Activated naive CD8-positive, alpha-beta T cell (primary cell): ENCODE results near the gene PMS2.
"Not testable (repeated sequence)": the region's sequence is repeated elsewhere in the genome, so short reads cannot be mapped to it uniquely, and the experiment has no call there.

Experiments
- H3K27ac Mint-ChIP-seq: one replicate; pipeline ENCODE4 v1.8.0; 2021; ENCODE audit warnings: mixed read lengths
- H3K27me3 Mint-ChIP-seq: one replicate; pipeline ENCODE4 v1.8.0; 2021; ENCODE audit warnings: mixed read lengths
- H3K36me3 Mint-ChIP-seq: one replicate; pipeline ENCODE4 v1.8.0; 2021; ENCODE audit warnings: mixed read lengths
- H3K4me1 Mint-ChIP-seq: one replicate; pipeline ENCODE4 v1.8.0; 2021; ENCODE audit warnings: low read depth, mixed read lengths
- H3K4me3 Mint-ChIP-seq: one replicate; pipeline ENCODE4 v1.8.0; 2021; ENCODE audit warnings: mild to moderate bottlenecking, mixed read lengths
- H3K9me3 Mint-ChIP-seq: one replicate; pipeline ENCODE4 v1.8.0; 2021; ENCODE audit warnings: low read depth, mixed read lengths

PMS2 gene, protein sequence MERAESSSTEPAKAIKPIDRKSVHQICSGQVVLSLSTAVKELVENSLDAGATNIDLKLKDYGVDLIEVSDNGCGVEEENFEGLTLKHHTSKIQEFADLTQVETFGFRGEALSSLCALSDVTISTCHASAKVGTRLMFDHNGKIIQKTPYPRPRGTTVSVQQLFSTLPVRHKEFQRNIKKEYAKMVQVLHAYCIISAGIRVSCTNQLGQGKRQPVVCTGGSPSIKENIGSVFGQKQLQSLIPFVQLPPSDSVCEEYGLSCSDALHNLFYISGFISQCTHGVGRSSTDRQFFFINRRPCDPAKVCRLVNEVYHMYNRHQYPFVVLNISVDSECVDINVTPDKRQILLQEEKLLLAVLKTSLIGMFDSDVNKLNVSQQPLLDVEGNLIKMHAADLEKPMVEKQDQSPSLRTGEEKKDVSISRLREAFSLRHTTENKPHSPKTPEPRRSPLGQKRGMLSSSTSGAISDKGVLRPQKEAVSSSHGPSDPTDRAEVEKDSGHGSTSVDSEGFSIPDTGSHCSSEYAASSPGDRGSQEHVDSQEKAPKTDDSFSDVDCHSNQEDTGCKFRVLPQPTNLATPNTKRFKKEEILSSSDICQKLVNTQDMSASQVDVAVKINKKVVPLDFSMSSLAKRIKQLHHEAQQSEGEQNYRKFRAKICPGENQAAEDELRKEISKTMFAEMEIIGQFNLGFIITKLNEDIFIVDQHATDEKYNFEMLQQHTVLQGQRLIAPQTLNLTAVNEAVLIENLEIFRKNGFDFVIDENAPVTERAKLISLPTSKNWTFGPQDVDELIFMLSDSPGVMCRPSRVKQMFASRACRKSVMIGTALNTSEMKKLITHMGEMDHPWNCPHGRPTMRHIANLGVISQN

GRCh38 chr7:6008668-6009611 is at the start of gene PMS2, which contains the start of gene AIMP2:
TSS of gene PMS2 (minus strand) at chr7:6009049. CDS start at chr7:6009019, 30 bp downstream.
TSS of gene AIMP2 (plus strand) at chr7:6009272. CDS start at chr7:6009364, 92 bp downstream.
- peak within 1 kb of the TSS; percentile 95 for H3K27ac Mint-ChIP-seq
- H3K4me3 Mint-ChIP-seq: peak within 1 kb of the TSS; percentile 93
- H3K9me3 Mint-ChIP-seq: no peaks in the 10 kb centered on the region
- H3K36me3 Mint-ChIP-seq: peaks cover 4% of the 10 kb centered on the region
- H3K4me1 Mint-ChIP-seq: peaks cover 40% of the 10 kb centered on the region
- H3K27me3 Mint-ChIP-seq: no peaks in the 10 kb centered on the region

GRCh38 chr7:6057316-6058129 is 48.7 kb upstream of the PMS2 start:
- Mint-ChIP-seq H3K36me3 (no peaks in the 10 kb centered on the region), H3K9me3 (no peaks in the 10 kb centered on the region), H3K4me1 (peaks cover 24% of the 10 kb centered on the region), H3K27me3 (no peaks in the 10 kb centered on the region), H3K4me3 (peak overlapping the region; percentile 99), H3K27ac (peak overlapping the region; percentile 99)

DNA sequence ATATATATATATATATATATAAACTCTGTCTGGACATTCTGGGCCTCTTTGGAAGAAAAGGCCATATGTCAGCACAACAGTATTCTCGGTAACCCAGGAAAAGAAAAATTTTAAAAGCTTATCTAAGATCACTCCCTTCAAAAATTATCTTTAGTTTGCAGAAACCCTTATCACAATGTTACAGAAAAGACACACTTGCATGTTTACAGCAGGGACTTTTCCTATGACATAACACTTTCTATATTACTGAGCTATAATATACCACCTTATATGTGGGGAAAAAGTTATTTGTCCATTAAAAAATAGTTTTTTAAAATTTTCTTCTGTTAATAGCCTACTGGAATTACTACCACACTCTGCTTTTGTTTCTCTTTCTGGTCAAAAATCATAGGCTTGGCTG is 47.8 kb upstream of the PMS2 start:
- Mint-ChIP-seq H3K4me3 (no peak overlapping the region), H3K27me3 (no peaks in the 10 kb centered on the region), H3K27ac (no peak overlapping the region), H3K36me3 (no peaks in the 10 kb centered on the region), H3K4me1 (peaks cover 24% of the 10 kb centered on the region), H3K9me3 (no peaks in the 10 kb centered on the region)

DNA sequence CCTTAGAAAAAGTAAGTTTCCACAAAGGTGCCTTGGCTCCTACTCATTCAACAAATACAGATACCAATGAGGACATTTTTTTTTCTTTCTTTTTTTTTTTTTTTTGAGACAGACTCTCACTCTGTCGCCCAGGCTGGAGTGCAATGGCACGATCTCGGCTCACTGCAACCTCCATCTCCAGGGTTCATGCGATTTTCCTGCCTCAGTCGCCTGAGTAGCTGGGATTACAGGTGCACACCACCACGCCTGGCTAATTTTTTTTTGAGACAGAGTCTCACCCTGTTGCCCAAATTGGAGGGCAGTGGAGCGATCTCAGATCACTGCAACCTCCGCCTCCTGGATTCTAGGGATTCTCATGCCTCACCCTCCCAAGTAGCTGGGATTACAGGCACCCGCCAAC is 42.3 kb upstream of the PMS2 start:
- not testable (repeated sequence) for H3K27ac Mint-ChIP-seq, H3K9me3 Mint-ChIP-seq, H3K27me3 Mint-ChIP-seq, H3K4me3 Mint-ChIP-seq, H3K36me3 Mint-ChIP-seq, H3K4me1 Mint-ChIP-seq

- no peaks in the 10 kb centered on the region for H3K36me3 Mint-ChIP-seq
- H3K4me3 Mint-ChIP-seq: no peak overlapping the region
- no peak overlapping the region for H3K27ac Mint-ChIP-seq
- H3K27me3 Mint-ChIP-seq: no peaks in the 10 kb centered on the region
- H3K4me1 Mint-ChIP-seq: peaks cover 2% of the 10 kb centered on the region
- no peaks in the 10 kb centered on the region for H3K9me3 Mint-ChIP-seq
Measured at GRCh38 chr7:6049780-6050179, 40.9 kb upstream of the PMS2 start.

GRCh38 chr7:6035686-6036085 is 26.8 kb upstream of the PMS2 start:
- Mint-ChIP-seq H3K9me3 (no peaks in the 10 kb centered on the region), H3K27me3 (no peaks in the 10 kb centered on the region), H3K4me3 (no peak overlapping the region), H3K27ac (no peak overlapping the region), H3K36me3 (peaks cover 2% of the 10 kb centered on the region), H3K4me1 (peaks cover 3% of the 10 kb centered on the region)

GRCh38 chr7:6035165-6035564 is 26.3 kb upstream of the PMS2 start:
- Mint-ChIP-seq H3K36me3 (peaks cover 2% of the 10 kb centered on the region), H3K27me3 (no peaks in the 10 kb centered on the region), H3K4me3 (no peak overlapping the region), H3K4me1 (peaks cover 3% of the 10 kb centered on the region), H3K9me3 (no peaks in the 10 kb centered on the region), H3K27ac (no peak overlapping the region)

DNA sequence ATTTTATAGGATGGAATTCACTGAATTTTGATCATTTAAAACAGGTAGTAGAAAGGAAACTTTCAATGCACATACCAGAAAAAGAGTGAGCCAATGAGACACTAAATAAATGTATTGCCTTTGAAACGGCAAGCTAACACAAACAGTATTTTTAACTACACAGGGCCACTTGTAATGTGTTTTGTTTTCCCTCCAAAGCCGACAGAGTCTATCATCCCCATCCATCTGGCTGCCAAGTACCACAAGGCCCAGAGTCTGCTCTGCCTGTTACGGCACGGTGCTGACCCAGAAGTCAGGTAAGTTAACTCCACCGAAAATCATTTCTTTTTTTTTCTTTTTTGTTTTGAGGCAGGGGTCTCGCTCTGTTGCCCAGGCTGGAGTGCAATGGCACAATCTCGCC is 23.8 kb upstream of the PMS2 start:
- Mint-ChIP-seq H3K27ac (no peak overlapping the region), H3K27me3 (no peaks in the 10 kb centered on the region), H3K4me3 (no peak overlapping the region), H3K36me3 (peaks cover 2% of the 10 kb centered on the region), H3K9me3 (no peaks in the 10 kb centered on the region), H3K4me1 (peaks cover 5% of the 10 kb centered on the region)

- no peaks in the 10 kb centered on the region for H3K27me3 Mint-ChIP-seq
Measured at GRCh38 chr7:6032167-6032566, 23.3 kb upstream of the PMS2 start.

GRCh38 chr7:6031567-6031966 is 22.7 kb upstream of the PMS2 start:
- H3K4me1 Mint-ChIP-seq: peaks cover 15% of the 10 kb centered on the region
- peaks cover 2% of the 10 kb centered on the region for H3K36me3 Mint-ChIP-seq
- no peaks in the 10 kb centered on the region for H3K9me3 Mint-ChIP-seq
- H3K4me3 Mint-ChIP-seq: no peak overlapping the region
- peak overlapping the region; percentile 41 for H3K27ac Mint-ChIP-seq
- H3K27me3 Mint-ChIP-seq: no peaks in the 10 kb centered on the region

More at GRCh38 chr7:6032167-6032566, 23.3 kb upstream of the PMS2 start:
- H3K36me3 Mint-ChIP-seq: peaks cover 2% of the 10 kb centered on the region
- no peaks in the 10 kb centered on the region for H3K9me3 Mint-ChIP-seq
- no peak overlapping the region for H3K27ac Mint-ChIP-seq
- peaks cover 9% of the 10 kb centered on the region for H3K4me1 Mint-ChIP-seq
- no peak overlapping the region for H3K4me3 Mint-ChIP-seq

DNA sequence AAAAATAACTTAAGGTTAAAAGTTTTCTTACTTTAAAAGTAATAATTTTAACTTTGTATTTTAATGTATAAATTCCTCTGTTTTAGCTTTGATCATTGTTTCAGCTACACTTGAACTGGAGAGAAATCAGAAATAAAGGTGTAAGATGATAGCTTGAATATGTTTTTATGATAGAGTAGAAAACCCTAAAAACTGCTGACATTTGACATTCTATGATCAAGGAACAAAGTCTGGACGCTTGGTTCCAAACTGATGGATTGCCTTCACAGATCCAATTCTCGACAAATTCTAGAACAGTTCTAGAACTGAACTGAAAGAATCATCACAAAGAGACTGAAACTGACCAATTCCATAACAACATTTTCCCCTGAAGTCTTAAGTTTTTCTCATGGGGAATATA is 22.1 kb upstream of the PMS2 start, which contains the start of gene ANKRD61:
Gene ANKRD61 (plus strand): TSS at position 389 of the 400 bp plus-strand sequence. CDS start 0 bp downstream, at position 389.
- peaks cover 2% of the 10 kb centered on the region for H3K36me3 Mint-ChIP-seq
- H3K27me3 Mint-ChIP-seq: no peaks in the 10 kb centered on the region
- no peaks in the 10 kb centered on the region for H3K9me3 Mint-ChIP-seq
- H3K4me1 Mint-ChIP-seq: peaks cover 20% of the 10 kb centered on the region
- no peak within 1 kb of the TSS for H3K4me3 Mint-ChIP-seq
- peak within 1 kb of the TSS; percentile 41 for H3K27ac Mint-ChIP-seq

DNA sequence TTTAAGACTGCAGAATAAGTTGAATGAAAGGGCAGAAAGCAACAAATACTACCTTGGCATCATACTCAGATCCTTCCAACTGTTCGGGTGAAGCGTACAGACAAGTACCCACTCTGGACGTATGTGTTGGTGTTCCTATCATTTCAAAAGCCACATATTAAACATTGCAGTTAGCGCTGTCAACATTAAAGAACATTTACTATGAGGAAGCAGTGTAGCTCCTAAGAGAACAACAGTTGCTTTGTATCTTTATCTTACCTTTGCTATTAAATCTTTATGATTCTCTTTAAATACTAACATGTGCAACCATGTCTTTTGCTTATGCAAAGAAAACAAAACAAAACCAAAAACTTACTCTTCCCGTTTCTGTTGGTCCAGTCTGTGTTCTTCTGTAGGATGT is 19.7 kb upstream of the PMS2 start:
- H3K4me3 Mint-ChIP-seq: no peak overlapping the region
- H3K4me1 Mint-ChIP-seq: peaks cover 24% of the 10 kb centered on the region
- peaks cover 5% of the 10 kb centered on the region for H3K36me3 Mint-ChIP-seq
- H3K27ac Mint-ChIP-seq: no peak overlapping the region
- no peaks in the 10 kb centered on the region for H3K9me3 Mint-ChIP-seq
- H3K27me3 Mint-ChIP-seq: no peaks in the 10 kb centered on the region

GRCh38 chr7:6027806-6028365 is 19.0 kb upstream of the PMS2 start:
- Mint-ChIP-seq H3K27ac (peak overlapping the region; percentile 50), H3K36me3 (peaks cover 5% of the 10 kb centered on the region), H3K4me3 (no peak overlapping the region), H3K27me3 (no peaks in the 10 kb centered on the region), H3K9me3 (no peaks in the 10 kb centered on the region), H3K4me1 (peaks cover 24% of the 10 kb centered on the region)
